H9 (cell line): Measurements from ENCODE around the gene GDPD2. TPM values are rescaled to one million over a fixed set of nuclear protein-coding genes. Genes with fewer than 3 reads are reported as not detected.

ENCODE experiments used
- DNase-seq: peaks from one replicate; pipeline ENCODE4 v3.0.0-alpha.2; 2017
- H2AFZ ChIP-seq: one replicate; pipeline ENCODE4 v1.6.1; 2013; ENCODE audit warnings: mild to moderate bottlenecking, low read length, control low read depth, moderate library complexity
- H2AK5ac ChIP-seq: 2 replicates; pipeline ENCODE4 v1.6.1; 2013; ENCODE audit warnings: low read length, control low read depth, mixed read lengths; ENCODE audit not compliant: insufficient read length
- H2BK120ac ChIP-seq: one replicate; pipeline ENCODE4 v1.6.1; 2013; ENCODE audit warnings: low read depth, mild to moderate bottlenecking, low read length, control low read depth, inconsistent platforms; ENCODE audit not compliant: poor library complexity, severe bottlenecking
- H2BK12ac ChIP-seq: 2 replicates; pipeline ENCODE4 v1.6.1; 2013; ENCODE audit warnings: low read length, control low read depth, mixed read lengths, low read depth; ENCODE audit not compliant: insufficient read length
- H2BK15ac ChIP-seq: 2 replicates; pipeline ENCODE4 v1.6.1; 2013; ENCODE audit warnings: low read depth, low read length, control low read depth
- H2BK20ac ChIP-seq: one replicate; pipeline ENCODE4 v1.6.1; 2013; ENCODE audit warnings: low read depth, mild to moderate bottlenecking, low read length, control low read depth, inconsistent platforms; ENCODE audit not compliant: poor library complexity, severe bottlenecking
- H2BK5ac ChIP-seq: 2 replicates; pipeline ENCODE4 v1.6.1; 2013; ENCODE audit warnings: low read length, control low read depth, mixed read lengths; ENCODE audit not compliant: insufficient read length
- H3K14ac ChIP-seq: 2 replicates; pipeline ENCODE4 v1.6.1; 2013; ENCODE audit warnings: low read length, control low read depth; ENCODE audit not compliant: insufficient read depth
- H3K18ac ChIP-seq: 2 replicates; pipeline ENCODE4 v1.6.1; 2013; ENCODE audit warnings: low read depth, mild to moderate bottlenecking, mixed read lengths, low read length, control low read depth; ENCODE audit not compliant: insufficient read length
- H3K23ac ChIP-seq: 2 replicates; pipeline ENCODE4 v1.6.1; 2013; ENCODE audit warnings: low read length, control low read depth, mixed read lengths, low read depth; ENCODE audit not compliant: insufficient read length
- H3K23me2 ChIP-seq: 2 replicates; pipeline ENCODE4 v1.6.1; 2013; ENCODE audit warnings: low read depth, mild to moderate bottlenecking, mixed read lengths, low read length, control low read depth; ENCODE audit not compliant: insufficient read length, poor library complexity, severe bottlenecking
- H3K27ac ChIP-seq: 2 replicates; pipeline ENCODE4 v1.5.1; 2013; ENCODE audit warnings: low read length, control low read depth, mixed read lengths, low read depth; ENCODE audit not compliant: insufficient read length
- H3K27me3 ChIP-seq: 2 replicates; pipeline ENCODE4 v1.6.1; 2013; ENCODE audit warnings: low read length, control low read depth, inconsistent platforms; ENCODE audit not compliant: insufficient read depth
- H3K4ac ChIP-seq: 2 replicates; pipeline ENCODE4 v1.6.1; 2013; ENCODE audit warnings: low read depth, mild to moderate bottlenecking, control low read depth, inconsistent platforms, low read length, moderate library complexity
- H3K4me1 ChIP-seq: 2 replicates; pipeline ENCODE4 v1.6.1; 2013; ENCODE audit warnings: low read length, control low read depth, inconsistent platforms; ENCODE audit not compliant: insufficient read depth
- H3K4me2 ChIP-seq: 2 replicates; pipeline ENCODE4 v1.6.1; 2013; ENCODE audit warnings: low read length, control low read depth, mixed read lengths; ENCODE audit not compliant: insufficient read length, insufficient read depth
- H3K56ac ChIP-seq: 2 replicates; pipeline ENCODE4 v1.6.1; 2013; ENCODE audit warnings: low read depth, mild to moderate bottlenecking, mixed read lengths, low read length, control low read depth; ENCODE audit not compliant: insufficient read length
- H3K79me1 ChIP-seq: 2 replicates; pipeline ENCODE4 v1.6.1; 2013; ENCODE audit warnings: low read depth, mild to moderate bottlenecking, moderate library complexity, low read length, control low read depth, inconsistent platforms; ENCODE audit not compliant: insufficient read depth, poor library complexity, severe bottlenecking
- H3K79me2 ChIP-seq: 2 replicates; pipeline ENCODE4 v1.6.1; 2013; ENCODE audit warnings: low read length, control low read depth, inconsistent platforms; ENCODE audit not compliant: insufficient read depth
- H3K9ac ChIP-seq: 2 replicates; pipeline ENCODE4 v1.6.1; 2013; ENCODE audit warnings: low read length, control low read depth, mixed read lengths; ENCODE audit not compliant: insufficient read length; ENCODE audit errors: extremely low read depth
- H3K9me3 ChIP-seq: one replicate; pipeline ENCODE4 v1.6.1; 2013; ENCODE audit warnings: low read depth, low read length, inconsistent platforms; ENCODE audit not compliant: control insufficient read depth
- H3T11ph ChIP-seq: one replicate; pipeline ENCODE4 v1.6.1; 2013; ENCODE audit warnings: mild to moderate bottlenecking, low read length, control low read depth, inconsistent platforms
- H4K20me1 ChIP-seq: one replicate; pipeline ENCODE4 v1.6.1; 2013; ENCODE audit not compliant: control insufficient read depth, insufficient read length, insufficient read depth
- H4K5ac ChIP-seq: 2 replicates; pipeline ENCODE4 v1.6.1; 2013; ENCODE audit warnings: low read depth, mild to moderate bottlenecking, mixed read lengths, low read length, control low read depth; ENCODE audit not compliant: insufficient read length
- H4K8ac ChIP-seq: replicated peaks from 2 replicates; pipeline ENCODE4 v1.6.1; 2013; ENCODE audit warnings: low read length, control low read depth, mixed read lengths, low read depth; ENCODE audit not compliant: insufficient read length
- H4K91ac ChIP-seq: 2 replicates; pipeline ENCODE4 v1.6.1; 2013; ENCODE audit warnings: low read depth, mild to moderate bottlenecking, moderate library complexity, mixed read lengths, low read length, control low read depth; ENCODE audit not compliant: insufficient read length
- H3K27ac Mint-ChIP-seq, 3 experiments: 2 replicates in 2 of 3; 3 replicates in 1 of 3; pipeline ENCODE4 v1.8.0; 2020 to 2021; ENCODE audit warnings: mixed read lengths in 3 of 3, mild to moderate bottlenecking in 1 of 3, moderate library complexity in 1 of 3
- H3K27me3 Mint-ChIP-seq: 2 replicates; pipeline ENCODE4 v1.8.0; 2021; ENCODE audit warnings: low read depth, mild to moderate bottlenecking, moderate library complexity, mixed read lengths
- H3K36me3 Mint-ChIP-seq, 3 experiments: 2 replicates in 2 of 3; 3 replicates in 1 of 3; pipeline ENCODE4 v1.8.0; 2020 to 2021; ENCODE audit warnings: low read depth in 3 of 3, mixed read lengths in 3 of 3; ENCODE audit not compliant: insufficient read depth in 1 of 3
- H3K4me1 Mint-ChIP-seq, 2 experiments: 2 replicates each; pipeline ENCODE4 v1.8.0; 2020; ENCODE audit warnings: mixed read lengths in 2 of 2
- H3K4me3 Mint-ChIP-seq, 2 experiments: 2 replicates in 1 of 2; 3 replicates in 1 of 2; pipeline ENCODE4 v1.8.0; 2020 to 2021; ENCODE audit warnings: mild to moderate bottlenecking in 2 of 2, mixed read lengths in 2 of 2, moderate library complexity in 1 of 2
- H3K9me3 Mint-ChIP-seq, 2 experiments: 2 replicates in 1 of 2; 3 replicates in 1 of 2; pipeline ENCODE4 v1.8.0; 2020; ENCODE audit warnings: mild to moderate bottlenecking in 2 of 2, mixed read lengths in 2 of 2, moderate library complexity in 1 of 2
- WGBS: extraction: QIAGEN DNeasy Blood & Tissue Kit; methylation state at CpG from one replicate; pipeline ENCODE4 v1.1.7; 2013; ENCODE audit warnings: missing lambda C conversion rate, low lambda C conversion rate, mixed read lengths; ENCODE audit not compliant: insufficient read length; ENCODE audit errors: extremely low coverage; 5-methylcytosine and 5-hydroxymethylcytosine counted together
- total RNA-seq: library from RNA; stranded (reverse); gene quantifications from 2 replicates; pipeline ENCODE4 v1.2.1, GENCODE V29; 2021
- TF ChIP-seq, protein P1 (sequence below): fragments of 200-600 bp; sonication (generic); conservative IDR thresholded peaks from 3 replicates; pipeline ENCODE4 v1.8.0; 2021; ENCODE audit warnings: antibody characterized with exemption, mild to moderate bottlenecking

The GDPD2 gene
- total RNA-seq, 1 experiment from 2014 or later = 13.9 TPM

DNA sequence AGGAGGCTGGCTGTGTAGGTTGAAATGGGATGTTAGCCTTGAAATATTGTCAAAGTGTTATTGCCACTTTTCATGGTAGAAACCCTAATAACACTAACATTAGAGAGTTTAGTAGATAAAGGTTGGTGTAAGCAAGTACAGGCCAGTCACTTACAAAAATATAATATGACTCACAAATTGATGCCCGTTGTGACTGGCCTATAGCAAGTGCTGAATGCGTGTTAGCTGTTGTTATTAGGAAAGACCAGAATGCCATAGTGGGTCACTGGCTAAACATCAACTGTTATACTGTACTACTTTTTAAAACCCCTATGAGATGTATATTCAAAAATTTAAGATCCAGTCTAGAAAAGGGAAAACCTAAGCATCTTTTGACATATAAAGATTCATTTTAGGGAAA lies 20.4 kb upstream of the GDPD2 start:
- H3K4ac ChIP-seq = no peak overlapping the region
- no peak overlapping the region for H2BK12ac ChIP-seq
- no CpG with 5 or more reads among the region's 2 CpGs for WGBS
- no peaks in the 10 kb centered on the region for H3K27me3 ChIP-seq
- no peaks in the 10 kb centered on the region for H3K4me1 Mint-ChIP-seq
- TF ChIP-seq, protein P1, sequence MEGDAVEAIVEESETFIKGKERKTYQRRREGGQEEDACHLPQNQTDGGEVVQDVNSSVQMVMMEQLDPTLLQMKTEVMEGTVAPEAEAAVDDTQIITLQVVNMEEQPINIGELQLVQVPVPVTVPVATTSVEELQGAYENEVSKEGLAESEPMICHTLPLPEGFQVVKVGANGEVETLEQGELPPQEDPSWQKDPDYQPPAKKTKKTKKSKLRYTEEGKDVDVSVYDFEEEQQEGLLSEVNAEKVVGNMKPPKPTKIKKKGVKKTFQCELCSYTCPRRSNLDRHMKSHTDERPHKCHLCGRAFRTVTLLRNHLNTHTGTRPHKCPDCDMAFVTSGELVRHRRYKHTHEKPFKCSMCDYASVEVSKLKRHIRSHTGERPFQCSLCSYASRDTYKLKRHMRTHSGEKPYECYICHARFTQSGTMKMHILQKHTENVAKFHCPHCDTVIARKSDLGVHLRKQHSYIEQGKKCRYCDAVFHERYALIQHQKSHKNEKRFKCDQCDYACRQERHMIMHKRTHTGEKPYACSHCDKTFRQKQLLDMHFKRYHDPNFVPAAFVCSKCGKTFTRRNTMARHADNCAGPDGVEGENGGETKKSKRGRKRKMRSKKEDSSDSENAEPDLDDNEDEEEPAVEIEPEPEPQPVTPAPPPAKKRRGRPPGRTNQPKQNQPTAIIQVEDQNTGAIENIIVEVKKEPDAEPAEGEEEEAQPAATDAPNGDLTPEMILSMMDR = no peak
- no peak overlapping the region for H3K4me2 ChIP-seq
- H3K56ac ChIP-seq = no peak overlapping the region
- H3K23ac ChIP-seq = no peak overlapping the region
- H3K27ac Mint-ChIP-seq = no peak overlapping the region
- no peak overlapping the region for H2BK15ac ChIP-seq
- H3K9me3 Mint-ChIP-seq = peaks cover 48 to 50% of the 10 kb centered on the region in 2 experiments
- no peak overlapping the region for H4K91ac ChIP-seq
- no peak overlapping the region for H3T11ph ChIP-seq
- H3K36me3 Mint-ChIP-seq = peaks cover 18 to 67% (median 52%) of the 10 kb centered on the region in 3 experiments; a peak in 6 of 7 replicates
- no peaks in the 10 kb centered on the region for H3K4me1 ChIP-seq
- no peak overlapping the region for H4K8ac ChIP-seq
- H3K9me3 ChIP-seq = peaks cover 44% of the 10 kb centered on the region
- H4K20me1 ChIP-seq = no peaks in the 10 kb centered on the region
- no peak for DNase-seq
- no peak overlapping the region for H4K5ac ChIP-seq
- H3K27ac ChIP-seq = no peak overlapping the region
- H3K79me1 ChIP-seq = no peaks in the 10 kb centered on the region
- H2BK120ac ChIP-seq = no peak overlapping the region
- H3K23me2 ChIP-seq = no peaks in the 10 kb centered on the region
- no peak overlapping the region for H3K9ac ChIP-seq
- H3K14ac ChIP-seq = no peak overlapping the region
- H2AK5ac ChIP-seq = no peak overlapping the region
- no peak overlapping the region for H2AFZ ChIP-seq
- H3K27me3 Mint-ChIP-seq = no peaks in the 10 kb centered on the region
- H3K79me2 ChIP-seq = 0 out of 2 replicates have a peak, but pooled peaks cover 2% of the 10 kb centered on the region
- no peak overlapping the region for H2BK20ac ChIP-seq
- H3K18ac ChIP-seq = no peak overlapping the region
- H3K4me3 Mint-ChIP-seq = no peak overlapping the region
- H2BK5ac ChIP-seq = no peak overlapping the region
